Natural killer cell treated with Interleukin-12 subunit alpha and Interleukin-12 subunit beta and Interleukin-15 and Interleukin-18, amount 100 ng/mL, for 72 hours (primary cell): ENCODE measurements around the gene DLG2. TPM values are rescaled to one million over a fixed set of nuclear protein-coding genes. Genes with fewer than 3 reads are reported as not detected.

Source experiments
- ATAC-seq, 2 donors: fragments of 150-1000 bp; cut with Tn5 transposase in 1 of 2; sonication (Bioruptor Pico), chemical (Tn5 transposase) in 1 of 2; 2 replicates each; pipeline ENCODE4 v1.10.0; 2021
- DNase-seq: peaks from one replicate; pipeline ENCODE4 v3.0.0; 2022; ENCODE audit warnings: low spot score
- H3K27ac Mint-ChIP-seq, 2 donors: 1 replicate in 1 of 2; 2 replicates in 1 of 2; pipeline ENCODE4 v1.8.0; 2022; ENCODE audit warnings: mixed read lengths in 2 of 2, mild to moderate bottlenecking in 1 of 2, moderate library complexity in 1 of 2
- H3K27me3 Mint-ChIP-seq, 2 donors: 1 replicate in 1 of 2; 2 replicates in 1 of 2; pipeline ENCODE4 v1.8.0; 2022; ENCODE audit warnings: mixed read lengths in 2 of 2
- H3K36me3 Mint-ChIP-seq: one replicate; pipeline ENCODE4 v1.8.0; 2022; ENCODE audit warnings: mixed read lengths
- H3K4me1 Mint-ChIP-seq, 2 donors: 1 replicate in 1 of 2; 2 replicates in 1 of 2; pipeline ENCODE4 v1.8.0; 2022; ENCODE audit warnings: low read depth in 2 of 2, mixed read lengths in 2 of 2, mild to moderate bottlenecking in 1 of 2
- H3K4me3 Mint-ChIP-seq: one replicate; pipeline ENCODE4 v1.8.0; 2022; ENCODE audit warnings: mixed read lengths
- H3K9me3 Mint-ChIP-seq: 2 replicates; pipeline ENCODE4 v1.8.0; 2022; ENCODE audit warnings: mixed read lengths
- total RNA-seq, 2 donors: library from RNA; stranded (reverse); gene quantifications; one replicate each; pipeline ENCODE4 v1.2.3, GENCODE V29; 2022

The DLG2 gene
- total RNA-seq, 2 donors from 2014 or later, result 1.1 to 1.7 TPM

- Mint-ChIP-seq H3K4me3 (no peak overlapping the region), H3K4me1 (no peaks in the 10 kb centered on the region), H3K9me3 (peaks cover 7% of the 10 kb centered on the region), H3K27me3 (no peaks in the 10 kb centered on the region), H3K36me3 (no peaks in the 10 kb centered on the region), H3K27ac (no peak overlapping the region)
- DNase-seq (no peak), ATAC-seq (no peak)
Measured at GRCh38 chr11:84522331-84522730, 1104.8 kb downstream of the DLG2 start.

GRCh38 chr11:84518631-84519183 lies 1108.4 kb downstream of the DLG2 start:
- no peak for DNase-seq
- Mint-ChIP-seq H3K36me3 (no peaks in the 10 kb centered on the region), H3K4me1 (no peaks in the 10 kb centered on the region), H3K9me3 (peaks cover 4% of the 10 kb centered on the region), H3K27me3 (no peaks in the 10 kb centered on the region), H3K4me3 (no peak overlapping the region), H3K27ac (no peak overlapping the region)
- ATAC-seq, result no peak

- Mint-ChIP-seq H3K9me3 (peaks cover 7% of the 10 kb centered on the region), H3K27me3 (no peaks in the 10 kb centered on the region), H3K4me1 (no peaks in the 10 kb centered on the region), H3K4me3 (no peak overlapping the region), H3K36me3 (peaks cover 4% of the 10 kb centered on the region), H3K27ac (no peak overlapping the region)
- DNase-seq (no peak), ATAC-seq (no peak)
Measured at GRCh38 chr11:84514436-84514835, 1112.7 kb downstream of the DLG2 start.

- DNase-seq (no peak), ATAC-seq (no peak)
- no peak overlapping the region for H3K4me3 Mint-ChIP-seq
- no peaks in the 10 kb centered on the region for H3K27me3 Mint-ChIP-seq
- no peak overlapping the region for H3K27ac Mint-ChIP-seq
- no peaks in the 10 kb centered on the region for H3K4me1 Mint-ChIP-seq
- H3K36me3 Mint-ChIP-seq, result no peaks in the 10 kb centered on the region
- H3K9me3 Mint-ChIP-seq, result peaks cover 4% of the 10 kb centered on the region
Measured at GRCh38 chr11:84503503-84503902, 1123.6 kb downstream of the DLG2 start.

GRCh38 chr11:84501750-84502149 lies 1125.4 kb downstream of the DLG2 start:
- no peak for ATAC-seq
- H3K9me3 Mint-ChIP-seq, result no peaks in the 10 kb centered on the region

GRCh38 chr11:84497981-84498411 lies 1129.1 kb downstream of the DLG2 start:
- no peak for ATAC-seq

More at GRCh38 chr11:84501750-84502149, 1125.4 kb downstream of the DLG2 start:
- Mint-ChIP-seq H3K27me3 (no peaks in the 10 kb centered on the region), H3K4me1 (no peaks in the 10 kb centered on the region), H3K4me3 (no peak overlapping the region), H3K36me3 (no peaks in the 10 kb centered on the region), H3K27ac (no peak overlapping the region)
- DNase-seq, result no peak

GRCh38 chr11:84497181-84497580 lies 1130.0 kb downstream of the DLG2 start:
- H3K27me3 Mint-ChIP-seq, result no peaks in the 10 kb centered on the region
- H3K27ac Mint-ChIP-seq, result no peak overlapping the region
- H3K36me3 Mint-ChIP-seq, result no peaks in the 10 kb centered on the region
- H3K4me3 Mint-ChIP-seq, result no peak overlapping the region
- DNase-seq (no peak), ATAC-seq (no peak)
- H3K9me3 Mint-ChIP-seq, result peaks cover 9% of the 10 kb centered on the region
- H3K4me1 Mint-ChIP-seq, result no peaks in the 10 kb centered on the region

More at GRCh38 chr11:84497981-84498411, 1129.1 kb downstream of the DLG2 start:
- Mint-ChIP-seq H3K4me1 (no peaks in the 10 kb centered on the region), H3K36me3 (no peaks in the 10 kb centered on the region), H3K27ac (no peak overlapping the region), H3K9me3 (peaks cover 9% of the 10 kb centered on the region), H3K27me3 (no peaks in the 10 kb centered on the region), H3K4me3 (no peak overlapping the region)
- DNase-seq, result no peak

DNA sequence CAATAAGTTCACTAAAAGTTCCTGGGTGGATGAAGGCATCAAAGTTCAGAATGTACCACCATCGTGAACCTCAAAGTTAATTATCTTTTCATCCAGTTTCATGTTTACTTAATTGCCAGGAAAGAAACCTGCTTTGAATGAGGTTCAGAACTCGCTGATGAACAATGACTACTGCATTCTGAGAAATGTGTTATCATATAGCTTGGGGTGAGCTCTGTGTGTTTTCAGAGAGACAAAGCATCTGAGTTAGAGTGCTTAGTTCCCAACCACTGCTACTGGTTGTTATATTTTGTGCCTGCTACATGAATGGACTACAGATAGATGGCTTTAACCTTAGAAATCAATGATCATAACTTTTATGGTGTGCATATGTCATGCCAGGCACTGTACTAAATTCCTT lies 1131.0 kb downstream of the DLG2 start:
- Mint-ChIP-seq H3K27ac (no peak overlapping the region), H3K4me1 (no peaks in the 10 kb centered on the region), H3K27me3 (no peaks in the 10 kb centered on the region), H3K36me3 (no peaks in the 10 kb centered on the region), H3K9me3 (peaks cover 9% of the 10 kb centered on the region), H3K4me3 (no peak overlapping the region)
- DNase-seq (no peak), ATAC-seq (no peak)

- no peak for ATAC-seq
- no peak overlapping the region for H3K4me3 Mint-ChIP-seq
- H3K4me1 Mint-ChIP-seq, result no peaks in the 10 kb centered on the region
- H3K9me3 Mint-ChIP-seq, result peaks cover 9% of the 10 kb centered on the region
- no peak overlapping the region for H3K27ac Mint-ChIP-seq
- DNase-seq, result no peak
- no peaks in the 10 kb centered on the region for H3K36me3 Mint-ChIP-seq
- no peaks in the 10 kb centered on the region for H3K27me3 Mint-ChIP-seq
Measured at GRCh38 chr11:84480131-84480530, 1147.0 kb downstream of the DLG2 start.

DNA sequence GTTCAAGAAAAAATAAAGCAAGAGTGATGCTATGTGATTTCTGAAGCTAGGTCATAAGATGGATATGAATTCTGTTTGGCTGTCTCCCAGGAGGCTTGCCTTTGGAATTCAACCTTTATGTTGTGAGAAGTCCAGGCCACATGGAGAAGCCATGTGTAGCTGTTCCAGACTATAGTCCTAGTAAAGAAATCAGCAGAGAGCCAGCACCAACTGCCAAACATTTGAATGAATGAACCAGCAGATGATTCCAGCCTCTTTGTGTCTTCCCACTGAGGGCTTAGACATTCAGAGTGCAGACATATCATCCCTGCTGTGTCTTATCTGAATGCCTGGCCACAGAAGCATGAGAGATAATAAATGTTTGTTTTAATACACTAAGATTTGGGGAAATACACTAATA lies 1150.6 kb downstream of the DLG2 start:
- ATAC-seq (no peak), DNase-seq (no peak)
- peaks cover 7% of the 10 kb centered on the region for H3K9me3 Mint-ChIP-seq
- H3K4me3 Mint-ChIP-seq, result no peak overlapping the region
- no peaks in the 10 kb centered on the region for H3K36me3 Mint-ChIP-seq
- no peaks in the 10 kb centered on the region for H3K27me3 Mint-ChIP-seq
- H3K4me1 Mint-ChIP-seq, result no peaks in the 10 kb centered on the region
- no peak overlapping the region for H3K27ac Mint-ChIP-seq

- H3K4me1 Mint-ChIP-seq, result no peaks in the 10 kb centered on the region
- H3K9me3 Mint-ChIP-seq, result peaks cover 7% of the 10 kb centered on the region
- no peaks in the 10 kb centered on the region for H3K36me3 Mint-ChIP-seq
- no peak overlapping the region for H3K27ac Mint-ChIP-seq
- H3K4me3 Mint-ChIP-seq, result no peak overlapping the region
- H3K27me3 Mint-ChIP-seq, result no peaks in the 10 kb centered on the region
- ATAC-seq (no peak), DNase-seq (no peak)
Measured at GRCh38 chr11:84471501-84471900, 1155.6 kb downstream of the DLG2 start.

DNA sequence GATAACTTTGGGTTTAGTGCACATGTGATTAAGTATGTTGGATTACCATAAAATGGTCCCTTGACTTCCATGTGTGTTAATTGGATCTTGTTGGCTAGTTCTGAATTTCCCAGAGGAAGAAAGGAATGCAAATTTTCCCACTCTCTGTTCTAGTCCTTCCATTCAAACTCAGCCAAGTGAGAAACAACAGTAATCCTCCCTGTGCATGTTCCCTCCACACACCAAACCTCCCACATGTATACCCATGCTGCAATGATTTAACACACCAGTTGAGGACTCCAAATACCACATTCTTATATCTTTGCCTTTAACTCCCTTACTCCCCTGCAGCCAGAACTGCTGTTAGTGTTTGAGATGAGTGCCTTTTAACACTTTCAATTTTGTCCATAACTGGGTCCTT lies 1158.9 kb downstream of the DLG2 start:
- Mint-ChIP-seq H3K9me3 (peaks cover 7% of the 10 kb centered on the region), H3K27me3 (no peaks in the 10 kb centered on the region), H3K36me3 (no peaks in the 10 kb centered on the region), H3K27ac (no peak overlapping the region), H3K4me1 (no peaks in the 10 kb centered on the region), H3K4me3 (no peak overlapping the region)
- DNase-seq (no peak), ATAC-seq (no peak)

GRCh38 chr11:84465040-84465439 lies 1162.1 kb downstream of the DLG2 start:
- DNase-seq, result no peak
- Mint-ChIP-seq H3K27me3 (no peaks in the 10 kb centered on the region), H3K4me1 (no peaks in the 10 kb centered on the region), H3K36me3 (no peaks in the 10 kb centered on the region), H3K4me3 (no peak overlapping the region), H3K9me3 (peaks cover 3% of the 10 kb centered on the region), H3K27ac (no peak overlapping the region)
- ATAC-seq, result no peak

- H3K4me1 Mint-ChIP-seq, result no peaks in the 10 kb centered on the region
- DNase-seq, result no peak
- H3K27ac Mint-ChIP-seq, result no peak overlapping the region
- no peaks in the 10 kb centered on the region for H3K27me3 Mint-ChIP-seq
- H3K4me3 Mint-ChIP-seq, result no peak overlapping the region
- H3K36me3 Mint-ChIP-seq, result peaks cover 7% of the 10 kb centered on the region
- peaks cover 10% of the 10 kb centered on the region for H3K9me3 Mint-ChIP-seq
- ATAC-seq, result no peak
Measured at GRCh38 chr11:84455691-84456090, 1171.5 kb downstream of the DLG2 start.

DNA sequence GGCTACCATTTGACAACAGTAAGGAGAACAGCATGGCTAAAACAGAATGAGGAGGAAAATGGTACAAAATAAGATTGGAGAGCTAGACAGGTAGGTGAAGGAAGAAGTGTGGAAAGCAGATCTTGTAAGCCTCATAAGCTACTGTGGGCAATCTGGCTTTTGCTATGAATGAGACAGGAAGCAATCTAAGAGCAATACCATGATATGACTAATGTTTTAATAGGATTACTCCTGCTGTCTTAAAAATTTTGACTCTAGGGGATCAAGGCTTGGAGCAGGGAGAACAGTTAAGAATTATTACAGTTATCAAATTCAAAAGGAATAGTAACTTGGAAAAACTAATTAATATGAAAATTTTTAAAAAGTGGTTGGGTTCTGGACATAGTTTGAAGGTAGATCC lies 1174.9 kb downstream of the DLG2 start:
- Mint-ChIP-seq H3K36me3 (peaks cover 7% of the 10 kb centered on the region), H3K9me3 (peaks cover 10% of the 10 kb centered on the region), H3K4me3 (no peak overlapping the region), H3K4me1 (no peaks in the 10 kb centered on the region), H3K27me3 (no peaks in the 10 kb centered on the region), H3K27ac (no peak overlapping the region)
- no peak for ATAC-seq
- no peak for DNase-seq
